PC-9 (cell line): ENCODE data around the gene MYMX. TPM values are rescaled to one million over a fixed set of nuclear protein-coding genes. Genes with fewer than 3 reads are reported as not detected.

Source experiments
- BruUV-seq: library from RNA; stranded (reverse); fragments of 400-500 nt; replicated peaks from 2 replicates; lab custom pipeline; 2021; lab: Mats Ljungman, UMichigan
- CTCF ChIA-PET: fragments of 300-600 bp; sonication (Branson Sonifier 250); formaldehyde crosslinking; loops from one replicate; lab custom pipeline; 2022; ENCODE audit warnings: antibody characterized with exemption; lab: Charles Lee
- POLR2A ChIA-PET: fragments of 300-600 bp; sonication (Branson Sonifier 250); formaldehyde crosslinking; loops from one replicate; lab custom pipeline; 2022; ENCODE audit warnings: antibody characterized with exemption; ENCODE audit not compliant: unreplicated experiment; lab: Charles Lee
- DNase-seq, 2 experiments: peaks; one replicate each; pipeline versions ENCODE4 v3.0.0 to v3.0.0-alpha.2; 2015 to 2022; ENCODE audit warnings: mixed read lengths in 1 of 2
- H2AFZ ChIP-seq: fragments of 200-600 bp; sonication (generic); 2 replicates; pipeline ENCODE4 v1.8.1; 2017; ENCODE audit warnings: antibody characterized with exemption
- H3F3A ChIP-seq: fragments of 200-600 bp; sonication (generic); 2 replicates; pipeline ENCODE4 v1.8.1; 2017; ENCODE audit warnings: antibody characterized with exemption, mild to moderate bottlenecking, low read depth; ENCODE audit not compliant: insufficient read depth
- H3K27ac ChIP-seq: fragments of 200-600 bp; sonication (generic); 2 replicates; pipeline ENCODE4 v1.6.1; 2016; ENCODE audit warnings: mixed run types
- H3K27me3 ChIP-seq: fragments of 200-600 bp; sonication (generic); 2 replicates; pipeline ENCODE4 v1.6.1; 2016; ENCODE audit warnings: low read depth, mixed run types; ENCODE audit not compliant: insufficient read depth
- H3K36me3 ChIP-seq: fragments of 200-600 bp; sonication (generic); 2 replicates; pipeline ENCODE4 v1.6.1; 2016; ENCODE audit warnings: low read depth, mixed run types
- H3K4me1 ChIP-seq: fragments of 200-600 bp; sonication (generic); replicated peaks from 2 replicates; pipeline ENCODE4 v1.6.1; 2016; ENCODE audit warnings: mixed run types; ENCODE audit not compliant: insufficient read depth
- H3K4me2 ChIP-seq: fragments of 200-600 bp; sonication (generic); 2 replicates; pipeline ENCODE4 v1.6.1; 2017; ENCODE audit warnings: mixed run types
- H3K4me3 ChIP-seq: fragments of 200-600 bp; sonication (generic); 2 replicates; pipeline ENCODE4 v1.6.1; 2016; ENCODE audit warnings: mixed run types
- H3K79me2 ChIP-seq: fragments of 200-600 bp; sonication (generic); 2 replicates; pipeline ENCODE4 v1.6.1; 2017; ENCODE audit warnings: low read depth, mixed run types
- H3K9me2 ChIP-seq: fragments of 200-600 bp; sonication (generic); 2 replicates; pipeline ENCODE4 v1.8.1; 2017; ENCODE audit warnings: mild to moderate bottlenecking; ENCODE audit not compliant: insufficient read depth
- H3K9me3 ChIP-seq: fragments of 200-600 bp; sonication (generic); 2 replicates; pipeline ENCODE4 v1.8.1; 2016; ENCODE audit warnings: low read depth; ENCODE audit not compliant: insufficient read depth
- H4K20me1 ChIP-seq: fragments of 200-600 bp; sonication (generic); 2 replicates; pipeline ENCODE4 v1.8.1; 2017; ENCODE audit not compliant: insufficient read depth
- CTCF ChIP-seq: fragments of 200-600 bp; sonication (generic); conservative IDR thresholded peaks from 2 replicates; pipeline ENCODE4 v1.6.1; 2017; ENCODE audit warnings: mixed run types, antibody characterized with exemption, mild to moderate bottlenecking, moderate library complexity
- EZH2 ChIP-seq: fragments of 200-600 bp; sonication (generic); IDR thresholded peaks from 2 replicates; pipeline ENCODE4 v1.8.0; 2017; ENCODE audit warnings: antibody characterized with exemption, low read depth
- intact Hi-C: fragments of 100-400 bp; cut with micrococcal nuclease; formaldehyde crosslinking; loops from one replicate; pipeline ENCODE4 v1.10.0; 2022; ENCODE audit not compliant: unreplicated experiment
- total RNA-seq: library from RNA; stranded (reverse); gene quantifications from 2 replicates; pipeline ENCODE4 v1.2.3, GENCODE V29; 2021

Gene MYMX
- total RNA-seq, 1 experiment from 2014 or later = not detected

- Histone ChIP-seq H3K4me1 (peaks cover 21% of the 10 kb centered on the region), H3F3A (peaks cover 9% of the 10 kb centered on the region; the same call in 1 of the 2 replicates), H2AFZ (no peak overlapping the region), H3K4me2 (no peak overlapping the region), H3K36me3 (no peaks in the 10 kb centered on the region), H3K9me2 (no peaks in the 10 kb centered on the region), H3K4me3 (no peak overlapping the region), H3K27ac (no peak overlapping the region), H3K9me3 (no peaks in the 10 kb centered on the region), H4K20me1 (peaks cover 3% of the 10 kb centered on the region; the same call in 1 of the 2 replicates), H3K27me3 (no peaks in the 10 kb centered on the region), H3K79me2 (peaks cover 13% of the 10 kb centered on the region)
- ChIA-PET CTCF (no interaction called here), POLR2A (no interaction called here)
- TF ChIP-seq CTCF = no peak
- no peak for TF ChIP-seq EZH2
- BruUV-seq = no TSS peak
- intact Hi-C loops = no loop called here
- no peak for DNase-seq
Observed at GRCh38 chr6:44226368-44227147, 9.8 kb downstream of the MYMX start.

GRCh38 chr6:44227148-44227793 is 10.5 kb downstream of the MYMX start:
- no TSS peak for BruUV-seq
- TF ChIP-seq EZH2 (no peak), CTCF (no peak)
- Histone ChIP-seq H3K4me3 (no peak overlapping the region), H3K4me1 (peaks cover 17% of the 10 kb centered on the region), H3K79me2 (peaks cover 13% of the 10 kb centered on the region), H3K9me3 (no peaks in the 10 kb centered on the region), H4K20me1 (peaks cover 3% of the 10 kb centered on the region; the same call in 1 of the 2 replicates), H3K36me3 (no peaks in the 10 kb centered on the region), H3K9me2 (no peaks in the 10 kb centered on the region), H3K27ac (no peak overlapping the region), H2AFZ (no peak overlapping the region), H3K27me3 (no peaks in the 10 kb centered on the region), H3K4me2 (no peak overlapping the region), H3F3A (peaks cover 8% of the 10 kb centered on the region; the same call in 1 of the 2 replicates)
- DNase-seq = peak in 1 of 2 experiments; percentile 26
- CTCF ChIA-PET = interaction anchor here (0.6 kb wide), 1 partner anchor 74 kb away, joined by 5 read pairs; no protein-coding TSS in a partner anchor
- POLR2A ChIA-PET = interaction anchor here (0.5 kb wide), 1 partner anchor 20 kb away, joined by 3 read pairs; the partner anchor contains the start of gene HSP90AB1
- intact Hi-C loops = no loop called here

GRCh38 chr6:44228031-44228430 is 11.3 kb downstream of the MYMX start:
- no peaks in the 10 kb centered on the region for H3K27me3 ChIP-seq

More at GRCh38 chr6:44228031-44228430, 11.3 kb downstream of the MYMX start:
- no peak for DNase-seq
- CTCF ChIA-PET = interaction anchor here (0.9 kb wide), 1 partner anchor 10 kb away, joined by 3 read pairs; no protein-coding TSS in a partner anchor
- H3K9me2 ChIP-seq = no peaks in the 10 kb centered on the region
- peaks cover 13% of the 10 kb centered on the region for H3K79me2 ChIP-seq
- BruUV-seq = no TSS peak
- peaks cover 3% of the 10 kb centered on the region; the same call in 1 of the 2 replicates for H4K20me1 ChIP-seq
- H3K4me2 ChIP-seq = no peak overlapping the region
- no peak overlapping the region for H2AFZ ChIP-seq
- peaks cover under 1% of the 10 kb centered on the region; the same call in 1 of the 2 replicates for H3F3A ChIP-seq
- H3K4me1 ChIP-seq = peaks cover 11% of the 10 kb centered on the region
- H3K36me3 ChIP-seq = no peaks in the 10 kb centered on the region
- H3K9me3 ChIP-seq = no peaks in the 10 kb centered on the region
- POLR2A ChIA-PET = interaction anchor here (0.5 kb wide), 1 partner anchor 19 kb away, joined by 3 read pairs; the partner anchor contains the start of gene HSP90AB1
- no peak overlapping the region for H3K27ac ChIP-seq
- no peak overlapping the region for H3K4me3 ChIP-seq
- TF ChIP-seq EZH2 = no peak
- no peak for TF ChIP-seq CTCF
- intact Hi-C loops = no loop called here
